D721Med (cell line): ENCODE results near the gene ACP7.

Source experiments
- DNase-seq: peaks from one replicate; pipeline ENCODE4 v3.0.0; 2011; ENCODE audit warnings: low spot score; ENCODE audit not compliant: insufficient read length
- FAIRE-seq: peaks from 2 replicates; lab custom pipeline; 2011; peaks lifted over from hg19 to GRCh38; lab: Jason Lieb, UNC
- TF ChIP-seq, protein P1 (sequence below): IDR thresholded peaks from 2 replicates; pipeline ENCODE4 v1.5.1; 2012; ENCODE audit warnings: mild to moderate bottlenecking, control low read depth; ENCODE audit not compliant: insufficient read depth; ENCODE audit errors: missing control alignments

Gene ACP7

DNA sequence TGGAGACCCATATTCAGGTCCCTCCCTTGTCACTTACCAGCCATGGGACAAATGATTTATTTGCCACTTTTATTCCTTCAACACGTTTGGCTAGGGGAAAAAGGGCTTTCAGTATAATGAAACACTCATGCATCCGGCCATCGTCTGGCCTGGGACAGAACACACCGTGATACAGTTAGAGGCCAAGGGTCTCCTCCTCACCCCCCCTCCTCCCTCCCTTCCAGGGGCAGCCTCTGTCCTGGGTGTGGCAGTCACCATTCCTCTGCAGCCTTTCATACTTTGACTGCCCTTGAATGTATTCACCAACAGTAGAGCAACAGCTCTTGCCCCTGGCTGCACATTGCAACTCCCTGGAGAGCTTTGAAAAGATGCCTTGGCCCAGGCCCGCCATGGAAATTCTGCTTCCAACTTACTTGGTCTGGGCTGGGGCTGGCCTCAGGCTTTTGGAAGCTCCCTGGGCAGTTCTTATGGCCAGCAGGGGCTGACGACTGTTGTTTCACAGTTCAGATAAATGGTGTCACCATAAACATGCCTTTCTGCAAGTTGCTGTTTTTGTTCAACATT, 44.4 kb downstream of the ACP7 start:
- TF ChIP-seq, protein P1, sequence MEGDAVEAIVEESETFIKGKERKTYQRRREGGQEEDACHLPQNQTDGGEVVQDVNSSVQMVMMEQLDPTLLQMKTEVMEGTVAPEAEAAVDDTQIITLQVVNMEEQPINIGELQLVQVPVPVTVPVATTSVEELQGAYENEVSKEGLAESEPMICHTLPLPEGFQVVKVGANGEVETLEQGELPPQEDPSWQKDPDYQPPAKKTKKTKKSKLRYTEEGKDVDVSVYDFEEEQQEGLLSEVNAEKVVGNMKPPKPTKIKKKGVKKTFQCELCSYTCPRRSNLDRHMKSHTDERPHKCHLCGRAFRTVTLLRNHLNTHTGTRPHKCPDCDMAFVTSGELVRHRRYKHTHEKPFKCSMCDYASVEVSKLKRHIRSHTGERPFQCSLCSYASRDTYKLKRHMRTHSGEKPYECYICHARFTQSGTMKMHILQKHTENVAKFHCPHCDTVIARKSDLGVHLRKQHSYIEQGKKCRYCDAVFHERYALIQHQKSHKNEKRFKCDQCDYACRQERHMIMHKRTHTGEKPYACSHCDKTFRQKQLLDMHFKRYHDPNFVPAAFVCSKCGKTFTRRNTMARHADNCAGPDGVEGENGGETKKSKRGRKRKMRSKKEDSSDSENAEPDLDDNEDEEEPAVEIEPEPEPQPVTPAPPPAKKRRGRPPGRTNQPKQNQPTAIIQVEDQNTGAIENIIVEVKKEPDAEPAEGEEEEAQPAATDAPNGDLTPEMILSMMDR = no peak
- FAIRE-seq (no peak), DNase-seq (no peak)

DNA sequence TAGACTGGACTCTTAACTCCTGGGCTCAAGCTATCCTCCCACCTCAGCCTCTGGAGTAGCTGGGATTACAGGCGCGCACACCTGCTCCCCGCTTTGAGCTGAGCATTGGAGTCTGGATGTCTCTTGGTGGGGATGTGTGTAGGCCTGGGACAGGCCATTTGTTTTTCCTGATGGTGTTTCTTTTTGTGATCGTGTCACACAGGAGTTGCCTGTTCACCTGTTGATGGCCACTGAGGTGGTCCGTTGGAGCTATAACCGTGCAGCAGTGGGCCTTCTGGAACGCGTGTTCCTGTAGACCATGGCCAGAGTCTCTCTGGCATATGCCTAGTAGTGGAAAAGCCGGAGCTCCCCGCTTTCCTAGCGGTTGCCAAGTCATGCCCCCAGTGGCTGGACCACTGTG, 44.9 kb downstream of the ACP7 start:
- TF ChIP-seq, protein P1 = no peak
- FAIRE-seq = no peak
- no peak for DNase-seq

DNA sequence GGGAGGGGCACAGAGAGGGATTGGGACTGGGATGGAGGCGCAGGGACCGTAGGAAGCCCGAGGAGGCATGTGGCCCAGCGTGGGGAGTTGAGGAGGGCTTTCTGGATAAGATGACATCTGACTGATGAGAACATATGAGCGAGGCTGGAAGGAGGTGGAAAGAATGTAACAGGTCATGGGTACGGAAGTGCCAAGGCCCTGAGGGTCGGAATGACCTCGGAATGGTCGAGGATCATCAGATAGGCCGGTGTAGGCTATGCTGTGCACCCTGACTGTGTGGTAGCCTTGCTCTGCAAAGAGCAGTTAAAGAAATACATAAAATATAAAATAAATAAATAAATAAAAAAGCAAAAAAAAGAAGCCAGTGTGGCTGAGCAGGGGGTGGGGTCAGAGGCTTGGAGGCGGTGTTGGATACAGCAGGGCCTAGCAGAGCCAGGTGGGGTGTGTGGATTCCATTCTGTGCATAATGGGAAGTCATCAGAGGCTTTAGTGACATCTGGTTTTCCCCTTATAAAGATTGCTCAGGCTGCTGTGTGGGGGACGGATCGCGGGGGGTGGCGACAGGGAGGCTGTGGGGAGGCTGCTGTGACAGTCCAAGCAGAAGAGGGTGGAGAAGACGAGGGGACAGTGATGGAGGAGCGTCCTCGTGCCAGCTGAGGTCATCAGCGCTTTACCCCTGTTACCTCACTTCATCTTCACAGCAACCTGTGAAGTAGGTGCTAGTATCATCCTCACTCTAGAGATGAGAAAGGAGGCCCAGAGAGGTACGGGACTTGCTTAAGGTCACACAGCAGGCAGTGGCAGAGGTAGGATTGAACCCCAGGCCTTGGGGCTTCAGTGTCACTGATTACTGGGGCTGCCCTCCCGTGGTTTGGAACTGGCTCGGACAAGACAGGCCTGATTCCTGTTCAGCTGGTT, 46.4 kb downstream of the ACP7 start:
- FAIRE-seq (no peak), DNase-seq (peak; percentile 44)
- TF ChIP-seq, protein P1 = no peak

GRCh38 chr19:39131255-39131755, 47.1 kb downstream of the ACP7 start:
- no peak for FAIRE-seq
- DNase-seq = peak; percentile 46
- TF ChIP-seq, protein P1 = no peak

DNA sequence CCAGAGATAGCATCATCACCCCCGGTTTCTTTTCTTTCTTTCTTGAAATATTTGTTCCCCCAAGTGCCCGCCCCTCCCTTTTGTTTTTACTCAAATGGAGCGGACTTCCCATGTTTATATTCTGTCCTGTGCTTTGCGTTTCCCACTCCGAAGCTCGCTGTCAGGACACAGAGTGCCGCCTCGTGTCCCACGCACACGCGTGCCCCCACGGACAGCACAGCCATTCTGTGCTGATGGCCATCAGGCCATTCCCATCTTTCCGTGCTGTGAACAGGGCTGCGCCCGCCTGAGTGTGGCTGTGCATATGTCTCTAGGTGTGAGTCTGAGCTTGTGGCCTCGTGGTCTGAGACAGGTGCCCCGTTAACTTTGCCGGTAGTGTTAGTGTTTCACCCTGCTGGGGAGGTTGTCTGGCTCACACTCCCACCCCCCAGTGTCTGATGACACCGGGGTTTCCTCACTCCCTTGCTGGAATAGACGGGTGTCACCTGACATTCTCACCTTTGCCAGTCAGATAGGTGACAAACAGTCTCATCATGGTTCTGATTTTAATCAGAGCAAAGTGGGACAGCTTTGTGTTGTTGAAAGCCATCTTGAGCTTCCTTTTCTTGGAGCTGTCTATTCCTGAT, 48.3 kb downstream of the ACP7 start:
- DNase-seq = peak; percentile 24
- FAIRE-seq = no peak
- TF ChIP-seq, protein P1 = no peak

DNA sequence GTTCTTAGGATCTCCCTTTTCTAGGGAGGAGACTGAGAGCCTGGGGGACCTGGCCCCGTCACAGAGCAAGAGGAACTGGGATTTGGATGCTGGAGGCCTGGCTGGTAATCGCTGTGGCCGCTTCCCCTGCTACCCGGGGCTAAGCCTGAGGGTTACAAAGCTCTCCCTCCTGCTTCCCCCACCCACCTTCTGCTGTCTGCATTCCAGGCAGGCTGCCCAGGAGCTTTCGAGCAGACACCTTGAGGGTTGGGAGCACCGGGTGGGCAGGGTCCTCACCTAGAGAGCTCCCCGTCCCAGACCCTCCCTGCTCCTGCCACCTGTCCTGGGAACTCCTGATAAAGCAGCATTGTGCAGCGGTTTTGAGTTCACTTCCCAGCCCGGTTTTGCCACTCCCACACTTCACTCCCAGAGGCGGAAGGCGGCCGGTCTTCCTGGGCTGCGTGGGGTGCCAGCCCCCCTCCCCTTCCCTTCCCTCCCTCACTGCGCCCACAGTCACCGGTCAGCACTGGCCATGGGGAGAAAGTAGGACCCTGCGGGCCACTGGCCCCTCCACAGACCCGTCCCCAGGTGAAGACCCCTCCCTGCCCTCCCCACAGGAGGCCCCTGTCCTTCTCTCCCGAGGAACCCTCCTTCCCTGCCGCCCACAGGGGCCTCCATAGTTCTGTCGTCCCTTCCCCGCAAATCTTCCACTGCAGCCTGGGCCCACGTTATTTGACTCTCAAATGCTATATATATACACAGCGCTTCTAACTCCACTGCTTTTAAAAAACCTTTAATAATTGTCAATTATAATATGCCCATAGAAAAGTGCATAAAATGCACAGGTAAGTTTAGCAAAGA, 49.5 kb downstream of the ACP7 start:
- FAIRE-seq = no peak
- peak; percentile 80 for DNase-seq
- TF ChIP-seq, protein P1 = no peak
